GM23338 (cell line): Measurements from ENCODE around the gene RCAN3. TPM values are rescaled to one million over a fixed set of nuclear protein-coding genes. Genes with fewer than 3 reads are reported as not detected.

Experiments used
- ATAC-seq: fragments of 200-7000 bp; cut with Tn5 transposase; 3 replicates; pipeline ENCODE4 v1.9.1; 2020
- DNase-seq: peaks from one replicate; pipeline ENCODE4 v3.0.0-alpha.2; 2015; ENCODE audit warnings: low spot score
- H2AFZ ChIP-seq: fragments of 200-600 bp; sonication (generic); 2 replicates; pipeline ENCODE4 v1.8.0; 2016; ENCODE audit warnings: antibody characterized with exemption, mild to moderate bottlenecking, moderate library complexity
- H3F3A ChIP-seq: fragments of 200-600 bp; sonication (generic); replicated peaks from 2 replicates; pipeline ENCODE4 v1.8.0; 2017; ENCODE audit warnings: antibody characterized with exemption, mixed run types, low read depth
- H3K27ac ChIP-seq: fragments of 200-600 bp; sonication (generic); 2 replicates; pipeline ENCODE4 v1.6.1; 2016; ENCODE audit warnings: low read depth
- H3K27me3 ChIP-seq: fragments of 200-600 bp; sonication (generic); 2 replicates; pipeline ENCODE4 v1.8.0; 2016; ENCODE audit warnings: mild to moderate bottlenecking, mixed run types, moderate library complexity; ENCODE audit not compliant: insufficient read depth
- H3K36me3 ChIP-seq: fragments of 200-600 bp; sonication (generic); 2 replicates; pipeline ENCODE4 v1.8.0; 2016; ENCODE audit warnings: mild to moderate bottlenecking; ENCODE audit not compliant: insufficient read depth
- H3K4me1 ChIP-seq: fragments of 200-600 bp; sonication (generic); 2 replicates; pipeline ENCODE4 v1.8.0; 2016; ENCODE audit warnings: mild to moderate bottlenecking, moderate library complexity; ENCODE audit not compliant: insufficient read depth
- H3K4me2 ChIP-seq: fragments of 200-600 bp; sonication (generic); 2 replicates; pipeline ENCODE4 v1.7.1; 2017; ENCODE audit warnings: mixed run types
- H3K4me3 ChIP-seq: fragments of 200-600 bp; sonication (generic); 2 replicates; pipeline ENCODE4 v1.6.1; 2016; ENCODE audit warnings: mixed run types
- H3K79me2 ChIP-seq: fragments of 200-600 bp; sonication (generic); replicated peaks from 2 replicates; pipeline ENCODE4 v1.8.0; 2017; ENCODE audit warnings: mild to moderate bottlenecking; ENCODE audit not compliant: insufficient read depth
- H3K9me2 ChIP-seq: fragments of 200-600 bp; sonication (generic); 2 replicates; pipeline ENCODE4 v1.8.0; 2017; ENCODE audit not compliant: insufficient read depth
- H4K20me1 ChIP-seq: fragments of 200-600 bp; sonication (generic); replicated peaks from 2 replicates; pipeline ENCODE4 v1.8.0; 2017; ENCODE audit warnings: mild to moderate bottlenecking; ENCODE audit not compliant: insufficient read depth
- H3K27ac Mint-ChIP-seq: 2 replicates; pipeline ENCODE4 v1.8.0; 2020; ENCODE audit warnings: inconsistent platforms, mild to moderate bottlenecking, moderate library complexity, mixed read lengths
- H3K27me3 Mint-ChIP-seq: 3 replicates; pipeline ENCODE4 v1.8.0; 2022; ENCODE audit warnings: low read depth, mild to moderate bottlenecking, moderate library complexity, mixed read lengths, inconsistent platforms; ENCODE audit not compliant: insufficient read depth, poor library complexity
- H3K36me3 Mint-ChIP-seq: 3 replicates; pipeline ENCODE4 v1.8.0; 2021; ENCODE audit warnings: low read depth, mild to moderate bottlenecking, inconsistent platforms, moderate library complexity, mixed read lengths
- H3K4me1 Mint-ChIP-seq: 3 replicates; pipeline ENCODE4 v1.8.0; 2020; ENCODE audit warnings: mild to moderate bottlenecking, inconsistent platforms, mixed read lengths
- H3K4me3 Mint-ChIP-seq: 3 replicates; pipeline ENCODE4 v1.8.0; 2021; ENCODE audit warnings: moderate library complexity, mild to moderate bottlenecking, inconsistent platforms, mixed read lengths
- H3K9me3 Mint-ChIP-seq: 3 replicates; pipeline ENCODE4 v1.8.0; 2020; ENCODE audit warnings: moderate library complexity, mild to moderate bottlenecking, inconsistent platforms, mixed read lengths
- CREB1 ChIP-seq: fragments of 250-450 bp; sonication (Bioruptor Pico); IDR thresholded peaks from 2 replicates; pipeline ENCODE4 v1.5.0; 2020; ENCODE audit warnings: low read depth, mild to moderate bottlenecking, moderate library complexity
- CTCF ChIP-seq, 2 experiments: fragments of 200-600 bp in 1 of 2; sonication (generic) in 1 of 2; conservative IDR thresholded peaks; 2 replicates each; pipeline versions ENCODE4 v1.5.1 to v1.6.1; 2016 to 2017; ENCODE audit warnings: antibody characterized with exemption in 2 of 2, low read depth in 2 of 2, mild to moderate bottlenecking in 2 of 2, moderate library complexity in 1 of 2
- JUNB ChIP-seq: IDR thresholded peaks from one replicate; pipeline ENCODE4 v1.6.1; 2016; ENCODE audit warnings: antibody characterized with exemption; ENCODE audit not compliant: unreplicated experiment
- POLR2AphosphoS5 ChIP-seq: IDR thresholded peaks from 2 replicates; pipeline ENCODE4 v1.6.1; 2016; ENCODE audit warnings: antibody characterized with exemption, low read depth
- ZNF462 ChIP-seq: fragments of 250-450 bp; sonication (Bioruptor Pico); IDR thresholded peaks from 2 replicates; pipeline ENCODE4 v1.5.0; 2020; ENCODE audit warnings: mild to moderate bottlenecking, moderate library complexity
- polyA plus RNA-seq: library from polyadenylated mRNA; unstranded; fragments of >200 nt; fragmentation: Nextera tagmentation; extraction: Ambion mirVana; gene quantifications from 2 replicates; pipeline ENCODE4 v1.2.1, GENCODE V29; 2016
- total RNA-seq: library from RNA; depleted of rRNA; stranded (reverse); fragments of >200 nt; shearing (Covaris generic); gene quantifications from 2 replicates; pipeline ENCODE4 v1.2.3, GENCODE V29; 2014

The RCAN3 gene
- total and polyA plus RNA-seq, 2 experiments from 2014 or later: 8.9 to 11.2 TPM

GRCh38 chr1:24503059-24503751, 569 bp downstream of the RCAN3 start (continued):
- TF ChIP-seq JUNB: no peak

GRCh38 chr1:24503870-24504523, 1.4 kb downstream of the RCAN3 start:
- H3K4me1 ChIP-seq: peaks cover 37% of the 10 kb centered on the region
- ATAC-seq: no peak
- Mint-ChIP-seq H3K9me3 (peaks cover 3% of the 10 kb centered on the region; the same call in 1 of the 3 replicates), H3K4me1 (peaks cover 58% of the 10 kb centered on the region), H3K27ac (no peak overlapping the region), H3K27me3 (peaks cover 11% of the 10 kb centered on the region), H3K4me3 (peak overlapping the region; percentile 91), H3K36me3 (peaks cover 2% of the 10 kb centered on the region; the same call in 1 of the 3 replicates)
- no peaks in the 10 kb centered on the region for H3K36me3 ChIP-seq
- 0 out of 2 replicates have a peak, but pooled peaks cover 3% of the 10 kb centered on the region for H3F3A ChIP-seq
- H2AFZ ChIP-seq: no peak overlapping the region
- peaks cover 10% of the 10 kb centered on the region; the same call in 1 of the 2 replicates for H3K79me2 ChIP-seq
- no peak for DNase-seq
- peak overlapping the region; percentile 96 for H3K4me3 ChIP-seq
- H3K27me3 ChIP-seq: peaks cover 7% of the 10 kb centered on the region
- H4K20me1 ChIP-seq: no peaks in the 10 kb centered on the region
- H3K27ac ChIP-seq: no peak overlapping the region
- H3K9me2 ChIP-seq: no peaks in the 10 kb centered on the region
- TF ChIP-seq JUNB: no peak
- no peak for TF ChIP-seq CTCF (conservative IDR thresholded peaks at IDR 0.05; ENCODE audit: low read depth in 2 of 2)
- TF ChIP-seq ZNF462 (CRISPR knock-in tag): no peak
- no peak for TF ChIP-seq CREB1 (CRISPR knock-in tag)
- no peak for TF ChIP-seq POLR2AphosphoS5
- peak overlapping the region; percentile 94 for H3K4me2 ChIP-seq
